GM12892 (cell line): ENCODE measurements around the gene SH3RF1.

Source experiments
- POLR2A ChIP-seq: IDR thresholded peaks from 2 replicates; pipeline ENCODE4 v1.6.1; 2011; ENCODE audit warnings: low read depth, low read length, control low read depth
- POLR2AphosphoS5 ChIP-seq: IDR thresholded peaks from 2 replicates; pipeline ENCODE4 v1.6.1; 2011; ENCODE audit warnings: low read depth, low read length, control low read depth

GRCh38 chr4:169314906-169315305 lies 44.1 kb upstream of the SH3RF1 start:
- no peak for TF ChIP-seq POLR2AphosphoS5
- TF ChIP-seq POLR2A = no peak
